ENCODE data around the gene GLP1R.

The GLP1R gene

DNA sequence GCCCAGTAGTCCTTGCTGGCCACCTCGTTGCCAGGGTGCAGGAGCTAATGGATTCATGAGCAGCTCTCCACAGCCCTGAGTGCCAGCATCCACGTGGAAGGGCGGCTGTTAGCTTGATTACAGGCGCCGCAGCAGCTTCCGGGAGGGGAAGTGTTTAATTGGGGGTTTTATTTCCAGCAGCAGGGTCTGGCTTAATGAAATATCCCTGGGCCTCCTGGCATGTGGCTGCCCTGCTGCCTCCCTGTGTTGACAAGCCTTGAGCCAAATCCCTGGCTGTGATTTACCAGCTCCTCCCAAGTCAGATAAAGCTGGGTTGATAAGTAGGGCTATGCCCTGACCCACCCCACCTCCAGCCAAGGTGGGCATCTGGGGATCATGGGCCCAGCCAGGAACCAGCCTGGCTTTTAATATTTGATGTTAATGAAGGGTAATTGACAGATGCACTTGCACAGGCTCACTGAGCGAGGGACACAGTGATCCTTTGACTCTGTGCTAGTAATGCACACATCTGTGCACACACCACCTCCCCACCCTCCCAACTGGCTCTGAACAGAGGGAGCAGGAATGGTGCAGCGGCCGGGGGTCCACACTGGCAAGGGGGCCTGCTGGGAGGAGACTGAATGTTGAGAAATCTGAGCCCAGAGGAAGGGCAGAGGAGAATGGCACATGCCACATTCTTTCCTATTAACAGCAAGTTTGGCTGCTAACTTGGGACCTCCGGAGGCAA, 13.6 kb downstream of the GLP1R start:
- no peak for DNase-seq (ENCODE audit: low read depth)

DNA sequence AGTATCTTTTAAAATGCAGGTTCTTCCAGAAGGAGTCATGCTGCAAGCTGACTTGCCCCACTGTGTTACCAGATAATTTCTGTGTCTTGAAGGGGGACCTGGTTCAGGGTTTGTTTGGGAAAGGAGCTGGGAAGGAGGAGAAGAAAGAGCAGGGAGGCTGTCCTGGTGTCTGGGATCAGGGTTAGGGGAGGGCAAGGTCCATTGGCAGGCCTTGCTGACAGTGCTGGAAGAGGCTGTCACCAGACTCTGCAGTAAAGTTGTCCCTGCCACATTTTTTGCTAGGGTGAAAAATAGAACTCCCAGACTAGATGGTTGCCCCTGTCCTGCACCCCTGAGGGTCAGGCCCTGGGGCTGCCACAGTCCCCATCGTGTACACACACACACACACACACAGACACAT, 14.9 kb downstream of the GLP1R start:
- no peak for DNase-seq (ENCODE audit: low read depth)

DNA sequence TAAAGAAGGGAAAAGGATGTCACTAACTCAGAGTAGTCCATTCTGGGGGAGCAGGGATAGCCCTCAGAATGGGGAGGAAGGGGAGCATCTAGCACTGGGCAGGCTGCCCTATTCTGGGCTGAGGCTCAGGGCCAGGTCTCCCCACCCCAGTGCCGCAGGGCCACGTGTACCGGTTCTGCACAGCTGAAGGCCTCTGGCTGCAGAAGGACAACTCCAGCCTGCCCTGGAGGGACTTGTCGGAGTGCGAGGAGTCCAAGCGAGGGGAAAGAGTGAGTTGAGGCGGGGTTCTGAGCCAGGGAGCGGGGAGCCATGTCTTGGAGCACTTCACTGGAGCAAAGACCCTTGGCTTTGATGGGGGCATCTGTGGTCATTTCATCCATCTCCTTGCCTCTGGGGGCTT, 17.0 kb downstream of the GLP1R start:
- DNase-seq (ENCODE audit: low read depth): no peak

DNA sequence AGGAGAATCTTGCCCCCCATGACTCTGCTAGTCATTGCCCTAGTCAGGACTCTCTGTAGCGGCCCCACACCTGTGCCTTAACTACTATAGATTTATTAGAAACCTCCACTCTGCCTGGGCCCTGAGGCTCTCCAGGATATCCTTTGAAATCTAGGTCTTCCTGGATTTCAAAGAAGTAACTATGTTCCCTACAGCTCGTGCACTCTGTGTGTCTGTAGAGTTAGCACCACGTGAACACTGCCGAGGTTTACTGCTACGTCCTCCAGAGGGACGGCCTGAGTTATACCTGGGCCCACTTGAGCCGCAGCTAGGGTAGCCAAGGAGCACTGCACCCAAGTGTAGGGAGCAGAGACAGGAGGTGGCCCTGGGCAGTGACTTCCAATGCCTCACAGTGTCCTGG, 19.8 kb downstream of the GLP1R start:
- no peak for DNase-seq (ENCODE audit: low read depth)

DNA sequence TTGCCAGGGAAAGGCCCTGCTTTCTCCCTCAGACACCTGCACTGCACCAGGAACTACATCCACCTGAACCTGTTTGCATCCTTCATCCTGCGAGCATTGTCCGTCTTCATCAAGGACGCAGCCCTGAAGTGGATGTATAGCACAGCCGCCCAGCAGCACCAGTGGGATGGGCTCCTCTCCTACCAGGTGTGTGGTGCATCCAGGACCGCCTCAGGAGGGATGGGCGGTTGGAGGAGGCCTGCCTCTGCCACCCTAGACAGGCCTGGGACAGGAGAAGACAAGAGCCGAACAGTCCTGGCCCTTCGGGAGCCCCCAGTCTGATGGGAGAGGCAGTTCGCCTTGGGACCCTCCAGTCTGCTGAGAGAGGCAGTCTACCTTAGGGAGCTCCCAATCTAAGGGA, 24.2 kb downstream of the GLP1R start:
- DNase-seq (ENCODE audit: low read depth): no peak

DNA sequence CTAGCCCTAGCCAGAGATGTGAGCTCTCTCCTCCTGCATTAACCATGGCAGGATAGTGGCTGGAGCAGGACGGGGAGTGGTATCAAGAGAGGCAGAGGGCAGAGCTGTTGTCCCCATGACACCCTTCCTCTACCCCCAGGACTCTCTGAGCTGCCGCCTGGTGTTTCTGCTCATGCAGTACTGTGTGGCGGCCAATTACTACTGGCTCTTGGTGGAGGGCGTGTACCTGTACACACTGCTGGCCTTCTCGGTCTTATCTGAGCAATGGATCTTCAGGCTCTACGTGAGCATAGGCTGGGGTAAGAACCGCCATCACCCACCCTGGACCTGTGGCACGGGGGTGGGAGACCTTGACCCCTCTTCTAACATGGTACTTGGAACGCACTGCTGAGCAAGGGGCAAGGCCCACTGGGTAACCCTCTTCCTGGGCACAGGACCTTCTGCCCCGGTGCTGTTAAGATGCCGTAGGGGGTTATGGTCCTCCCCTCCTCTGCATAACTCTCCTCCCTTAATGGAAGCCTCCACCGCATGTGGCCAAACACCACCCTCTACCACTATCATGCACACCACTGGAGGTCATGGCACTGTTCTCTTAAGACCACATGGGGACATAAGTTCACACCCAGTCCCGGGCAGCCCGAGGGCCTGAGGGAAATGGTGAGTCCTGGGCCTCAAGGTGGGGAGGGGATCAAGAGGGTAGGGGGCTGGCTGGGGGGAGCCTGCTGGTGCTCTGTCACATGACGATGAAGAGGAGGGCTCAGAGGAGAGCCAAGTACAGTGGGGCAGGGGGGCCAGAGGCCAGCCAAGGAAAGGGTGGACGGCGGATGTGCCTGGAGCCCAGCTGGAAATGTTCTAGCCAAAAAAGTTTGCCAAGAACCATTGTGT, 25.1 kb downstream of the GLP1R start:
- DNase-seq (ENCODE audit: low read depth): no peak

DNA sequence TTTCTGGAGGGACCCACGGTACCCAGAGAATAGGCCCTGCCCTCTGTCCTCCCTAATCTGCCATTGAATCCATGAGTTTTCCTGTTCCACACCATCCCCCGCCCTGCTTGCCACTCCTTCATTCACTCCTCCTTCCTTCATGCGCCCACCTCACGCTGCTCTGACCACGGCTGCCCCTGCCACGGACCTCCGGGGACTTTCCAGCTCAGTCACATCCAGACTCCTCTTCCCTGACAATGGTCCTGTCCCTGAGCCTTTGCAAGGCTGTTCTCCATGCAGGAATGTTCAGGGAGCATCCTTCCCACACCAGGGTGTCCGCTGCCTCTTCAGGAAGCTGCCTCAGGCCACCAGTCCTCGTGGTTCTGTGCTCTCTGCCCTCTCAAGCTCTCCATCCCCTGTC, 25.9 kb downstream of the GLP1R start:
- no peak for DNase-seq (ENCODE audit: low read depth)

DNA sequence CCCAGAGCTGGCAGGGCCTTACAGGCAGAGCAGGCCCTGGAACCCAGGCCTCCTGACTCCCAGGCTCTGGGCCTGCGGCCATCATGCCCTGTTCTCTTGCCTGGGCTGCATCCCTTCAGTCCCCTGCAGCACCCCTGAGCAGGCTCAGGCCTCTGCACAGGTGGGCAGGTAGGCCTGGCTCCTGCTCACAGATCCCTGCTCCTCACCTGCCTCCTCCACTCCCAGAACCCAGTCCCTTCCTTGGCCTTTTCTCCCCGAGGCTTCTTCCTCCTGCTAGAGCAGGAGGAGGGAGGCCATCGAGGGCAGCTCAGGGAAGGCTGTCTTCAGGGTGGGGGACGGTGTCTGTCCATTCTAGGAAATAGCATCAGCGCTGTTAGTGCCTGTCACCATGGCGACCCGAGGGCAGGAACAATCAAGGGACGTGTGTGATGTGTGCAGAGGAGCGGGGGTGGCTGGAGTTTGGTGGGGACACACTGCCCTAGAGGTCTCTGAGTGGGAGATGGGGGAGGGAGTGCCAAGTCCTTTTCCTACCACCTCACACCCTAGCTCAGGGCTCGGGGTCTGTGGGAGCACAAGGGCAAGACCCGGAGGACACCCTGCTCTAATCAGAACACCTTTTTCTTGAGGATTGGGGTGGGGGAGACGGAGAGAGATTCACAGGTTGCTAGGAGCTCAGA, 26.6 kb downstream of the GLP1R start:
- DNase-seq (ENCODE audit: low read depth): no peak

DNA sequence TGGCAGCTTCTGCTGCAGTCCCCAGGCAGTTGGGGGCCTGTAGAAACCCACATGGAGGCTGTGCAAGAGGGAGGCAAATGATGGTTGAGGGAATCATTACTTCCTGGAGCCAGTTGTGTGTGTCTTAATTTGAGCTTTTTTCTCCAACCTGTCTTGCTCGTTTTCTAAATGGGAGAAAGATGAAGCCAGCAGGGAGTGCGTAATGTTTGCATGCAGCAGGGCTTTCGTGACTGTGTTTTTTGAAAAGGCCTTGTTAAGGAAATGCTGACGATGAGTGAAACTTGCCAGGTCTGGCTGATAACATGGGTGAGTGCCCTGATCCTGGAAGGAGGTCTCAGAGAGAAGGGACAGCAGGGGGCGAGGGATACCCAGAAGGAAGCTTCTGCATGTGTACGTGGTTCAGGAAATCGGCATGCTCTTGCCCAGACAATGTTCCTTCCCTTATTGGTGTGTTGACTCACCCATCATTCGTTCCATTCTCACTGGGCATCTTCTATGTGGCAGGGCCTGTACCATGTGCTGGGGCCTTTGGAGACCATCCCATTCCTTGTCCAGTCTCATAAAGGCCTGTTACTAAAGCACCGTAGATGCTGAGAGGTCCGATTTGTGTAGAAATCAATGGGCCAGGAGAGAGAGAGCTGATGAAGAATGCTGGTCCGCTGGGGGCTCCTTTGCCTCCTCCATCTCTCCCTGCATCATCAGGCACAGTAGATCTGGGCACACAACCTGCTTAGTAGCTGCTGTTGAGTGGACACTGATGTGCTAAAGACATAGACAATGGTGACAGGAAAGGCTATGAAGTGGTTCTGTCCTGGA, 27.4 kb downstream of the GLP1R start:
- no peak for DNase-seq (ENCODE audit: low read depth)

DNA sequence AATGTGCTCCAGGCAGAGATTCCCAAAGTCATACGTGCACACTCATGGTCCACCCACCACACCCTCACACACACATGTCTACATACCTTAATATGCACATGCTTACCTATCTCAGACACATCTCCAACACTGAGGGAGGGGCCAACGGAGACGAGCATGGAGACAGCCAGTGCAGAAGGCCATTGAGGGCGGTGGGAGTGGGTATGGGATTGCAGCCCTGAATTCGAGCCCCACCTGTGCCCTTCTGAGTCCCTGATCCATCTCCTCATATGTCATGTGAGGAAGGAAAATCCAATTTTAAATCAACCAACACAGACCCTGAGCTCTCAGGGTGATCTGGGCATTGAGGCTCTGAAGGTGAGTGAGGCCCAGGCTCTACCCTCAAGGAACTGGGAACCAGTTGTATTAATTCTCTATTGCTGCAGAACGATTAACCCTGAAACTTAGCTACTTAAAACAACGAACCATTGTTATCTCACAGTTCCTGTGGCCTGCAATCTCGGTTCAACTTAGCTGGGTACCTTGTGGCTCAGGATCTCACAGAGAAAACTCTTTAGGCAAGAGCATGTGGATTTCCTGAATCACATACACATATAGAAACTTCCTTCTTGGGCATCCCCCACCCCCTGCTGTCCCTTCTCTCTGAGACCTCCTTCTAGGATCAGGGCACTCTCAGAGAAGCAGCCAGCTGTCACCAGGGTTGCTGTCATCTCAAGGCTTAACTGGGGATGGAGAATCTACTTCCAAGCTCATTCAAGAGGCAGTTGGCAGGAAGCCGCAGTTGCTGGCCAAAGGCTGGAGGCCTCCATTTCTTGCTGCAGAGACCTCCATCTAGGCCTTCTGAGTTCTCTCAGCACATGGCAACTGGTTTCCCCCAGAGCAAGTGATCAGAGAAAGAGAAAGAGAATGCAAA, 28.3 kb downstream of the GLP1R start:
- DNase-seq (ENCODE audit: low read depth): no peak

DNA sequence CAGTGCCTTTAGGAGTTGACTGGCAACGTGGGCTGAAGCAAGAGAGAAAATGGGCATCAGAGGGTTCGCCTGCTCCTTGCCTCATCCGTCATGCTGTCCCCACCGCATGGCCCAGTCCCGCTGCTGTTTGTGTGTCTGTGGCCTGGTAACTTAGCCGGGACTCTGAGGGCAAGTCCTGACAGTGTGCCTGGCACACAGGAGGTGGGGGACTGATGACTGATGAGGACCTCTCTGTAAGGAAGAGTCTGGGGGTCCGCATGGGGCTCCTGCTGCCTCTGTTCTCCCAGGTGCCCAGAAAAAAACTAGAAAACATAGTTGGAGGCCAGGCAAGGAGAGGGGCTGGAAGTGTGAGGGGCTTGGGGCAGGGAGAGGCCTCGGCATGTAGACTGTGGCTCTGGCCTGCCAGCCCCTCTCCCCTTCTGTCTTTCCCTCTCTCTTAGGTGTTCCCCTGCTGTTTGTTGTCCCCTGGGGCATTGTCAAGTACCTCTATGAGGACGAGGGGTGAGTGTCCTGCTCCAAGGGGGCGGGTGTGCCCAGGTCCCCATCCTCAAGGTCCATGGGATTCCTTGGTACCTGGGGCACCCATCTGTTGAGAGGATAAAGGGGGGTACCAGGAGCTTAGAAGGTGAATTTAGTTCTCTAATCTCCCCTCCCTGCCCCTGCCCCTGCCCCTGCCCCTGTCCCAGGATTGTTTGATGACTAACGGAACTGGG, 29.5 kb downstream of the GLP1R start:
- no peak for DNase-seq (ENCODE audit: low read depth)

DNA sequence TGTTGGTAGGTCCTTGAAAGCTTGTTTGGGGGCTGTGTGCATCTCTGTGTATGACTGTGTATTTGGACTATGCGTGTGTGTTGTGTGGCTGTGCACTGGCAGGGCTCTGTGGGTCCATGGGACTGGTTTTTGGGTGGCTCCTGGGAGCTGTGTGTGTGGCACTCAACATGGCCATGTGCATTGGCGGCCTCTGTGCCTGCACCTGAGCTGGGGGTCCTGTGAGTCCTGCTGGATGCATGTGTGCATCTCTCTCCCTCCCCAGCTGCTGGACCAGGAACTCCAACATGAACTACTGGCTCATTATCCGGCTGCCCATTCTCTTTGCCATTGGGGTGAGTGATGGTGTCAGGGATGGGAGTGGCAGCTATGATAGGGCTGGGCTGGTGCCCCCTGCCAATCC, 30.1 kb downstream of the GLP1R start:
- no peak for DNase-seq (ENCODE audit: low read depth)

DNA sequence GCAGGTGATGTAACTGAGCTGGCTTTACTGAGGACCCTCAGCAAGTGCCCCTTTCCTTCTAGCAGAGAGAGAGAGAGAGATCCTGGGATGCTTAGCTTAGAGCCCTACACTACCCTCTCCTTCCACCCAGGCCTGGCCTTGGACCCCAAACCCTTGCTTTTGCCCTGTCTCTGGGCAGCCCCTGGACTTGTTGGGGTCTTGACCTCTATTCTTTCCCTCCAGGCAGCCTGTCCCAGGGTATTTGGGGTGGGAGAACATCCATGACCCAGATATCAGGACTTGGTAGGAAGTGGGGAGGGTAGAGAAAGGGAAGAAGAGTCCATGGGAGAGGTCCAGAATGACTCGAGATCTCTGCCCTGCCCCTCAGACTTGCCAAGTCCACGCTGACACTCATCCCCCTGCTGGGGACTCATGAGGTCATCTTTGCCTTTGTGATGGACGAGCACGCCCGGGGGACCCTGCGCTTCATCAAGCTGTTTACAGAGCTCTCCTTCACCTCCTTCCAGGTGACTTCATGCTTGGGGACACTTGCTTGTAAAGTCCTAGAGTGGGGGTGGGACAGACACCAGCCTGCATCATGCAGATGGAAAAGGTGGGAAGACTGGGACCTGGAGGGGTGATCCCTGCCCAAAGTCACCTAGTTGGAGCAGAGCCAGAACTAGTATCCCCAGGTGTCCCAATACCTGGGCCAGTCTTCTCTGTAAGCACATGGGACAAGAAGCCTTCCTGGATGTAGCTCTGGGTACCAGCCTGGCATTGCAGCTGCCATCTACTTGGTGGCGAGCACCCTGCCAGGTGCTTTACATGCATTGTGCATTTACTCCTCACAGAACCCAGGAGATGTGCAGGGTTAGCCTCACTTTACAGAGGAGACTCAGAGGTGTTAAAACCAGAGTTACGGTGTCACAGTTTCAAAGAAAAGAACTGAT, 30.9 kb downstream of the GLP1R start:
- no peak for DNase-seq (ENCODE audit: low read depth)

DNA sequence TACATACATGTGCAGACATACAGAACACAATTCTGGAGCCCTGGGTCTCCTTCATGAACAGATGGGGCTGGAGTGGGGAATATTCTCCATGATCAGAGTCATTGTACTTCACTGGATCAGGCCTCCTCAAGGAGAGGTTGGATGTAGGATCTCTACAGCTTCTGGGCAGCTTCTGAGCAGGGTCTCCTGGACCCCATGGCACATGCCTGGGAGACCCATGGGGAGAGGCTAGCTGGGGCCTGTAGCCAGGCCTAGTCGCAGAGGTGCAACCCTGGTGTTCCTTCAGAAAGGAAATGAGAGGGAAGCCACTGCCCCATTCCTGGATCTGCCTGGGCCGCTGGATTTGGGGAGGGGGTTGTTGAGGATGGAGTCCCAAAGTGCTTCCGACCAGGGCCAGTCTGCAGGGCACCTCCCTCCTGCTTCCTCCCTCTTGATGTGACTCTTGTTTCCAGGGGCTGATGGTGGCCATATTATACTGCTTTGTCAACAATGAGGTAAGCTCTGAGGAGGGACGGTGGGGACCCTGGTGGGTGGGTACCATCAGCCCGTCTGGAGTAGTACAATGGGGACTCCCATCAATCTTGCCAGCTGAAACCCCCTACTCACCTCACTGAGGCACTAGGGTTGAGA, 31.8 kb downstream of the GLP1R start:
- DNase-seq (ENCODE audit: low read depth): no peak

DNA sequence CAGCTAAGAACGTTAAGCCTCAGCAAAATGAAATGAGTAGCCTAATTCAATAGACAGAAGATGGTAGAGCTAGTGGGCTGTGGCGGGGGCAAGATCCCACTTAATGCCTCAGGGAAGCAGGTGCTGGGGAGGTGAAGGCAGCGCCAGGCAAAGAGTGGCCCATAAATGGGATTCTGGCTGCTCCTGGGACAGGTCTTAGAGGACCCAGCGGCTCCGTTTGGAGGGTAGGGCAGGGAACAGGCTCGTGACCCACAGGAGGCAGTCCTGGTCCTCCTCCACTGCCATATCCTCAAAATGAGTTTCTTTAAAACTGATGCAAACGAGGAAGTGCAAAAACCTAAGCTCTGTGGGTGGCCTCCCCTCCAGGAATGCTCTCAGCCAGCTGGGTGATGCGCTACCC, 33.7 kb downstream of the GLP1R start:
- DNase-seq (ENCODE audit: low read depth): no peak

DNA sequence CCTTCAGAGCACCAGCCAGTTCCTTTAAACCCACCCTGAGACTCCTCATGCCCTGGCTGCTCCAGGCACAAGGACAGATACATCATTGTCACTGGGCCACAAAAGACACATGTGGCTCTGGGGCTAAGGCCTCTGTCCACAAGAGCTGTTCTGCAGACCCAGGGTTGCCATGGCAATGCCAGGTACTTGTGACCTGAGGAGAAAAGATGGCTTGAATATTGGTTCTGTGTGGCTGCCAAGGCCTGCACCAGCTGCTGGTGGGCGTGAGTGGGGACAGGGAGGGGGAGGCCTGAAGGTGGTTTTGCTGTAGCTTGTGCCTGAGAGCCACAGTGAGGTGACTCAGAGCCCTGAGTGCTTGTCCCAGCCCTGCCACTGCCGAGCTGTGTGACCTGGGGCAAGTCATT, 34.7 kb downstream of the GLP1R start:
- DNase-seq (ENCODE audit: low read depth): no peak

DNA sequence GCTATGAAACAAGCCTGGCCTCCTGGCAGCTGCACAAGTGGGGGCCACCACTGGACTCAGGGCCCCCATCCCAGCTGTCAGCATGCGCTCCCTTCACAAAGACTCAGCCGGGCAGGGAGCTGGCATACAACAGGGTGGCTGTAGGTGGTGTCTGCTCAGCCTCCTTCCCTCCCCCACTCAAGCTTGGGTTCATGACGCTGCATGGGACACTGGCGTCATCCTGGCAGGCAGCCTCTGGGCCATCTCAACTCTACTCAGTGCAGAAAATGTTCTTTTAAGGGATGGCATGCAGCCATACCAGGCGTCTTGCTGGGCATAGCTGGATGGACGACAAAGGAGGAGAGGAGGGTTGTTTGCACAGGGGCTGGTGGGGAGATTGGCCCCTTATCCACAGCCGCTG, 35.9 kb downstream of the GLP1R start:
- DNase-seq (ENCODE audit: low read depth): no peak

DNA sequence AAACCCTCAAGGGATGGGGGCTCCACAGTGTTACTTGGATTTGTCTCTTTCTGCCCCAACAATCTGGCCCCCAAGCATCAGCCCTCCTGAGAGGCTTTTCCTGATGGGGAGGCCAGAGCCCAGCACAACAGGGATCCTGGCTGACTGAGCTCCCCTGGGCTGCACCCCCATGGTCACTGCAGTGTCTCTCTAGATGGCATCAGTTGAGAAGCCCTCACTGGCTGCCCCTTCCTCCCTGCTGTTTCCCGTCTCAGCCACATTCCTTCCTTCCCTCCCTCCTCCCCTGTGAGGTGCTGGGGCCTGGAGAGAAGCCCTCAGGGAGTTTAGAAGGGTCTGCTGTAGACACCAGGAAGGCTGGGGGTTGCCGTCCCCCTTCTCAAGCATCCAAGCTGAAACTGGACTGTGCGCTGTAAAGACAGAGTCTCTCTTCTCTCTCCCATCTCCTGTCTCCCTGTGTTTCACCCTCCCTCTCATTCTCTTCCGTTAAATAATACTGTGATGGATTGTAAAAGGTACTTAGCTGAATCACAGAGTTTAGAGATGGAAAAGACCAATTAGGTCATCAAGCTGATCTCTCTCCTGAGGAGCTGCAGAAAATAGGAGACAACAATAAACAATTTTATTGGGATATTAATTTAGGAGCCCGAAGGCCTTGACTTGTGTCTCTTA, 36.7 kb downstream of the GLP1R start:
- no peak for DNase-seq (ENCODE audit: low read depth)

Measured in stimulated activated CD8-positive, alpha-beta memory T cell treated with anti-CD3 and anti-CD28 coated beads, Interleukin-4, amount 100 ng/mL, for 24 hours (primary cell).